HPDE6-E6E7 (cell line): ENCODE data around the gene KRTAP4-16.
A peak's percentile ranks its signal among the peaks of the same experiment; 100 is the strongest.
"Not testable (repeated sequence)": the region's sequence is repeated elsewhere in the genome, so short reads cannot be mapped to it uniquely, and the experiment has no call there.

Experiments
- DNase-seq: peaks from one replicate; pipeline ENCODE4 v3.0.0; 2011; ENCODE audit warnings: missing footprints; ENCODE audit errors: extremely low spot score

The KRTAP4-16 gene

DNA sequence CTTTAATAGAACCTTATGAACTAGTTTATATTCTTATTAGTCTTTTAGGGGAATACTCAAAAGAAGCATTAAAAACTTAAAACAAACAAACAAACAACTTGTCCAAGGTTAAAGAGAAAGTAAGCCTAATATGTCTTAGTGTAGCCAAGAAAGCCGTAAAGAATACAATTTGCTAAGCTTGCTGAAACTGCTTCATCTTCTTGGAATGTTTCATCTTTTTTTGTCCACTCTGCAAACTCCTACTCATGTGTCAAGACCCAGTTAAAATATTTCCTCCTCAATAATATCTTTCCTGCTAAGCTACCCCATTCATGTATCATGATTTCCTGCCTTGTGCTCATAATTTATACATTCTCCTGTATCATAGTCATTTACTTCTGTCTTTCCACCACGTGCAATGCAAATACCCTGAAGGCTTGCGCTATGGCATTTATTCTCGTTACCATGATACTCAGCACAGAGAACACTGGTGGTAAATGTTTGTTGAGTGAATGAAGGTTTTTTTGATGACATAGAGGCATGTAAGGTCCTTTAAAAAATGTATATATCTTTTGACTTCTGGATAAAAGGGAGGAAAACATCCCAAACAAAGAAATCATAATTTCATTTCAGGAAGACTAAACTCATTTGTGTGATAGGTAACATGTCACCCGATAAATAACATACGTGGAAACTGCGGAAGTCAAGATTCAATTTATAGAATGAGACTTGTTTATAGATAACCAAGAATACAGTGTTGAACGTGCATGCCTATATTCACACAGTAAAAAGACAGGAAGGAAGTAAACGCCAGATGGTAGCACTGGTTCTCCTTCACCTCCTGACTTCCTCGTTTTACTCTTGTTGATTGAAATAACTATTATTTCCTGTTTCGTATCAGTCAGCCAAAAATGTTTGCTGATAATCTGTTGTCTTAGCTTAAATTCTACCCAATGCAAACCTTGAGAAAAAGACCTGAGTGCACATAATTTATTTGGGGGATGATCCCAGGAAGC, 18.0 kb upstream of the KRTAP4-16 start:
- not testable (repeated sequence) for DNase-seq

DNA sequence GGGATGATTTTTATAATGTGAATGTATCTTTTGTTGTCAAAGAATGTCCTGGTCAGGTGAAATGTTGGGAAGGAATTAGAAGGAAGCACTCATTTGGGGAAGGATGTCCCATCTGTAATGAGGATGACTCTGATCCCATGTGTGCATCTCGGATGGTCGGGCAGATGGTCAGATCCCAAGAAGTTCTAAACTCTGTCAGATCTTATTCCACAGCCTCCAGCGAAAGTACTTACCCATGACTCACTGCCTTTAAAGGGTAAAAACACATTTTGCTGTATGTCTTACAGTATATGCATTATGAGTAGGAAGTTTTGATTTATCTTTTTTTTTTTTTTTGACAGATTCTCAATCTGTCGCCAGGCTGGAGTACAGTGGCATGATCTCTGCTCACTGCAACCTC, 16.7 kb upstream of the KRTAP4-16 start:
- DNase-seq, result no peak

DNA sequence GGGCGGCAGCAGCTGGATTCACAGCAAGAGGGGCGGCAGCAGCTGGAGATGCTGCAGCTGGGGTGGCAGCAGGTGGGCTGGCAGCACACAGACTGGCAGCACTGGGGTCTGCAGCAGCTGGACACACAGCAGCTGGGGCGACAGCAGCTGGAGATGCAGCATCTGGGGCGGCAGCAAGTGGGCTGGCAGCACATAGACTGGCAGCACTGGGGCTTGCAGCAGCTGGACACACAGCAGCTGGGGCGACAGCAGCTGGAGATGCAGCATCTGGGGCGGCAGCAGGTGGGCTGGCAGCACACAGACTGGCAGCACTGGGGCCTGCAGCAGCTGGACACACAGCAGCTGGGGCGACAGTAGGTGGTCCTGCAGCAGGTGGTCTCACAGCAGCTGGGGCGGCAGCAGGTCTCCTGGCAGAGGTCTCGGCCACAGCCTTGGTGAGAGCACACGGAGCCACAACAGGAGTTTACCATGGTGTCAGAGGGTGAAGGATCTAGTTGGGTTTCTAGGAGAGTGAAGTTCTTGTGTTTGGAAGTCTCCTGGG, 15.9 kb upstream of the KRTAP4-16 start, which contains the start of gene KRTAP4-11:
TSS of gene KRTAP4-11 (minus strand) at position 528 of the 541 bp plus-strand sequence. CDS start at position 470, 58 bp downstream.
- DNase-seq, result not testable (repeated sequence)

DNA sequence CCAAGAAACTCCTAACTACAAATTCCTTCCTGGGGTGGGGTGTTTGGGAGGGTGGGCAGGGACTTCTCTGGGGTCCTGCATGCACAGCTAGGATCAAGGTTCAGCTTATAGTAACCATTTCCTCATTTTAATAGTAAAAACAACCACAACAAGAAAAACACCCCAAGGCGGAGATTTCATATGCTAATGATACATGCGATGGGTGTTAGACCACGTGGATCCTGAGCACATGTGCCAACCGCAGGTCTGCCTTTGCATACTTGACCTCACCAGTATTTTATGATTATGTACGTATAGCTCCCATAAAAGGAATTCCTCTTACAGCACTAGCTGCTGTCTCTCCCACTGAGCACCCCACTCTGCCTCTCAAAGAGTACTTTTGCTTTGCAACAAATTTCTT, 14.3 kb upstream of the KRTAP4-16 start:
- DNase-seq, result no peak

DNA sequence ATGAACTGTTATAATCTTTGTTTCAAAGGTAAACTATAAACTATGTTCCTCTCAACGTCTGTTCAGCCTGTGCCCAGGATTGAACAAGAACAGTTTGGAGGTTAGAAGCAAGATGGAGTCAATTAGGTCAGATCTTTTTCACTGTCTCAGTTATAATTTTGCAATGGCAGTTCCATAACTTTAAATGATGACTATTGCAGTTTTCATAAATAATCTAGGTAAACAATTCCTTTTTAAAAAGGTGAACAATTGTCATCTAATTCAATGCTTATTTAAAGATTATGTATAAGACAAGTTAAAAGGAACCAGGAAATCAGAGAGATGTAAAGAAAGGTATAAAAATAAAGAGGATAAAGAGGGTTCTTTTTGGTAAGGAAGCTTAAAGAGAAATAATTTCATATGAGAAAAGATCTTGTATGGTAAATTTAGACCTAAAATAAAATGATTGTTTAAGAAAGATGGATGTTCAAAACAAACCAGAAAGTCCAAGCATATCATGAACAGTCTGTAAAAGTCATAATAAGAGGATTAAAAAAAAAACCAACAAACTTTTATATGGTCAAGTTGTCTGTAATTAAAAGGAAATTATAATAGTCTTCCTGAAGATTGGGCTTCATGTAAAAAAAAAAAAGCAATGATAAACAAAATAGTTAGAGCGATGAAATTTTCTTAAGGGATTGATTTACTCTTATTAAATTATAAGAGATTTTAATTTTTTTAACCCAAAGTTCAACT, 9.3 kb upstream of the KRTAP4-16 start:
- no peak for DNase-seq

DNA sequence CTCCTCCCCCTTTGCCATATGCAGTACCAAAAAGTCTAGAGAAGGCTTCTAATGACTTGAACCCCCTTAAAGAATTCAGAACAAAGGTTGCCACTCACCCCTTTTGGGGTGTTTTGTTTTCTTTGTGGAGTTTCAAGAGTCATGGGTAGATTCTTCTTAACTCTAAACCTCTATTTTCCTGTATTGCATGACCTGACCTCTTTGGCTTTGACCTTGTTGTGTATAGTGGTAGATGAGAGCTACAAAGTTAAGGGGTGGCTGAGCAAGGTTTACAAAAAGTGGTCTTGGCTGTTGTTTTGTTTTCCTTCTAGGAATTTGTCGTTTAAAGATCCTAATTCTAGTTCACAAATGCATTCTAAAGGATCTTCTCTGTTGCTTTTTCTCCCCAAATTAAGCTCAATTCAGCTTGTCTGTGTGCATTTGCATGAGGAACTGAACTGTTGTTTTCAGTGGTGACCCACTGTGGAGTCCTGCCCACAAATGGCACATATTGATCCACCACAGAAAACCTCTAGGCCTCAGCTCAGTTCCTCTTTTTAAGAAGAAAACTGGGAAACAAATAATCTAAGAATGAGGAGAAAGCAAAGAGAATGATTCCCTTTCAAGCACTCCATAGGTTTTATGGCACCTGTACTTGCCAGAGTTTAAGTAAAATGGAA, 6.8 kb upstream of the KRTAP4-16 start:
- DNase-seq, result not testable (repeated sequence)

DNA sequence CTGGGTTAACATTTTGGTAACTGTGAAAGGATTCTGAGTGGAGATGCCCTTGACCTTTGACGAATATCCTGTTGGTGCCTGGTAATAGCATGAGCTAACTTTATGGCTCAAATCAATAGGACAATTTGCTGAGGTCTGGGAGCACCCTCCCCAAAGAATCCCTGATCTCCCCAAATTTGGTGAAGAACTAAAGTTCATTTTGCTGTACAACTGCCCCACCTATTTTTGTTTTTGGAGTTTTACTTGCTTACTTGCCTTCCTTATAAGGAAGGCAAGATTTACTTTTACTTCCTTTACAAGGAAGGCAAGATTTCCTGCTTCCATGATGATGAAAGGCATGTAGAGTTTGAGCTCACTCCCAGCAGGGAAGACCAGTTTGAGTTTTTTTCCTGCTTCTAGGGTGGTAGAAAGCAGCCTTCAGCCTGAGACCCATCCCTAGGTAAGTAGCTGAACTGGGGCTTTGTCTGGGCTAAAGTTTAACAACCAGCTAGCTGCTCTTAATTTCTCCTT, 6.0 kb upstream of the KRTAP4-16 start:
- no peak for DNase-seq

DNA sequence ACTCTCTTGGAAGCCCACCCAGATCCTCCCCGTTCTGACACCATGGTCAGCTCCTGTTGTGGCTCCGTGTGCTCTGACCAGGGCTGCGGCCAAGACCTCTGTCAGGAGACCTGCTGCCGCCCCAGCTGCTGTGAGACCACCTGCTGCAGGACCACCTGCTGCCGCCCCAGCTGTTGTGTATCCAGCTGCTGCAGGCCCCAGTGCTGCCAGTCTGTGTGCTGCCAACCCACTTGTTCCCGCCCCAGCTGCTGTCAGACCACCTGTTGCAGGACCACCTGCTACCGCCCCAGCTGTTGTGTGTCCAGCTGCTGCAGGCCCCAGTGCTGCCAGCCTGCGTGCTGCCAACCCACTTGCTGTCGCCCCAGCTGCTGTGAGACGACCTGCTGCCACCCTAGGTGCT, 3.3 kb upstream of the KRTAP4-16 start, which contains the start of gene KRTAP4-9:
TSS of gene KRTAP4-9 (plus strand) at position 43 of the 400 bp plus-strand sequence. CDS start at position 43, 0 bp downstream.
- not testable (repeated sequence) for DNase-seq

DNA sequence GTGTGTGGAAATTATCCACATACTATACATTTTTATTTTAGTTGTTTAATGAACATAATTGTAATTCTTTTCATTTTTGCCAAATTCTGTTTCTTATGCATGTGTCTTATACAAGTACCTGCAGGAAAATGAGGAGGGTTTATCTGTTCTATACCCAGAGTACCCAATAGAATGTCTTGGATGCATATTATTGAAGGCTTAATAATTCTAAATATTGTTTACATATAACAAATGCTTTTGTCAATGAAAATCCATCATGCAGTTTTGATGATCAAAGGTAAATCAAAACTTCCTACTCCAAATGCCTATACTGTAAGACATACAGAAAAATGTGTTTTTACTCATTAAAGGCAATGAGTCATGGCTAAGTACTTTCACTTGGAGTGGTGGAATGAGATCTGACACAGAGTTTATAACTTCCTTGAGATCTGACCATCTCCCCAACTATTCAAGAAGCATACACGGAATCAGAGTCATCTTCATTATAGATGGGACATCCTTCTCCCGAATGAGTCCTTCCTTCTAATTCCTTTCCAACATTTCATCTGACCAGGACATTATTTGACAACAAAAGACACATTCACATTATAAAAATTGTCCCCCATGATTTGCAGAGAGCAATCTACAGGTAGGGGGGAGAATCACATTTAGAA, 2.5 kb upstream of the KRTAP4-16 start:
- DNase-seq, result not testable (repeated sequence)

DNA sequence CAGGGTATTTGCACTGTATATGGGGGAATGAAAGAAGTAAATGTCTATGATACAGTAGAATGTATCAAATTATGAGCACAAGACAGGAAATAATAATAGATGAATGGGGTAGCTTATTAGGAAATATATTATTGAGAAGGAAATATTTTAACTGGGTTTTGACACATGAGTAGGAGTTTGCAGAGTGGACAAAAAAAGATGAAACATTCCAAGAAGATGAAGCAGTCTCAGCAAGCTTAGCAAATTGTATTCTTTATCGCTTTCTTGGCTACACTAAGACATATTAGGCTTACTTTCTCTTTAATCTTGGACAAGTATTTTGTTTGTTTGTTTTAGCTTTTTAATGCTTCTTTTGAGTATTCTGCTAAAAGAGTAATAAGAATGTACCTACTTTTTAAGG, 1.9 kb upstream of the KRTAP4-16 start:
- no peak for DNase-seq

DNA sequence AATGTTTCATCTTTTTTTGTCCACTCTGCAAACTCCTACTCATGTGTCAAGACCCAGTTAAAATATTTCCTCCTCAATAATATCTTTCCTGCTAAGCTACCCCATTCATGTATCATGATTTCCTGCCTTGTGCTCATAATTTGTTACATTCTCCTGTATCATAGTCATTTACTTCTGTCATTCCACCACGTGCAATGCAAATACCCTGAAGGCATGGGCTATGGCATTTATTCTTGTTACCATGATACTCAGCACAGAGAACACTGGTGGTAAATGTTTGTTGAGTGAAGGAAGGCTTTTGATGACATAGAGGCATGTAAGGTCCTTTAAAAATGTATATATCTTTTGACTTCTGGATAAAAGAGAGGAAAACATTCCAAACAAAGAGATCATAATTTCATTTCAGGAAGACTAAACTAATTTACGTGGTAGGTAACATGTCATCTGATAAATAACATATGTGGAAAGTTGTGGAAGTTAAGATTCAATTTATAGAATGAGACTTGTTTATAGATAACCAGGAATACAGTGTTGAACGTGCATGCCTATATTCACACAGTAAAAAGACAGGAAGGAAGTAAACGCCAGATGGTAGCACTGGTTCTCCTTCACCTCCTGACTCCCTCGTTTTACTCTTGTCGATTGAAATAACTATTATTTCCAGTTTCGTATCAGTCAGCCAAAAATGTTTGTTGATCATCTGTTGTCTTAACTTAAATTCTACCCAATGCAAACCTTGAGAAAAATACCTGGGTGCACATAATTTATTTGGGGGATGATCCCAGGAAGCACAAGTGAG, 2.1 kb downstream of the KRTAP4-16 start:
- peak; percentile 9 for DNase-seq

DNA sequence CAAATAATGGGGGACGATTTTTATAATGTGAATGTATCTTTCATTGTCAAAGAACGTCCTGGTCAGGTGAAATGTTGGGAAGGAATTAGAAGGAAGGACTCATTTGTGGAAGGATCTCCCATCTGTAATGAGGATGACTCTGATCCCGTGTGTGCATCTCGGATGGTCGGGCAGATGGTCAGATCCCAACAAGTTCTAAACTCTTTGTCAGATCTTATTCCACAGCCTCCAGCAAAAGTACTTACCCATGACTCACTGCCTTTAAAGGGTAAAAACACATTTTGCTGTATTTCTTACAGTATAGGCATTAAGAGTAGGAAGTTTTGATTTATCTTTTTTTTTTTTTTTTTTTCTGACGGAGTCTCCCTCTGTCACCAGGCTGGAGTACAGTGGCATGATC, 3.5 kb downstream of the KRTAP4-16 start:
- peak; percentile 3 for DNase-seq

DNA sequence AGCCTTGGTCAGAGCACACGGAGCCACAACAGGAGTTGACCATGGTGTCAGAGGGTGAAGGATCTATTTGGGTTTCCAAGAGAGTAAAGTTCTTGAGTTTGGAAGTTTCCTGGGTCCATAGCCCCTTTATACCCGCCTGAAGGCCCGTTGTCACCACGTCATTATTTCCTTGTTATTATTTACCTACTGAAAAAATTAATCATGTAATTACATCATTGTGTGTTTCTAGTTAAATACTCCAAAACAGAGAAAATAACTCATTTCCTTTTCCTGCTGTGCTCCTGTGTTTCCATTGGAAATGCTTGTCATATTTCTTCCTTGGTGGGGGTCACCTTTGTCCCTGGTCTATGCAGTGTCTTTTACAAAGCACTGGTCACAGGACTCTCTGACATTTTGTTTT, 4.0 kb downstream of the KRTAP4-16 start, which contains the start of gene KRTAP4-8:
TSS of gene KRTAP4-8 (minus strand) at position 101 of the 400 bp plus-strand sequence. CDS start at position 43, 58 bp downstream.
- DNase-seq, result no peak

DNA sequence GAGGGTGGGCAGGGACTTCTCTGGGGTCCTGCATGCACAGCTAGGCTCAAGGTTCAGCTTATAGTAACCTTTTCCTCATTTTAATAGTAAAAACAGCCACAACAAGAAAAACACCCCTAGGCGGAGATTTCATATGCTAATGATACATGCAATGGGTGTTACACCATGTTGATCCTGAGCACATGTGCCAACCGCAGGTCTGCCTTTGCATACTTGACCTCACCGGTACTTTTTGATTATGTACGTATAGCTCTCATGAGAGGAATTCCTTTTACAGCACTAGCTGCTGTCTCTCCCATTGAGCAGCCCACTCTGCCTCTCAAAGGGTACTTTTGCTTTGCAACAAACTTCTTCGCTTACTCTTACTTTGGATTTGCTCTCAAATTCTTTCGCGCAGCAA, 6.0 kb downstream of the KRTAP4-16 start:
- DNase-seq, result no peak

DNA sequence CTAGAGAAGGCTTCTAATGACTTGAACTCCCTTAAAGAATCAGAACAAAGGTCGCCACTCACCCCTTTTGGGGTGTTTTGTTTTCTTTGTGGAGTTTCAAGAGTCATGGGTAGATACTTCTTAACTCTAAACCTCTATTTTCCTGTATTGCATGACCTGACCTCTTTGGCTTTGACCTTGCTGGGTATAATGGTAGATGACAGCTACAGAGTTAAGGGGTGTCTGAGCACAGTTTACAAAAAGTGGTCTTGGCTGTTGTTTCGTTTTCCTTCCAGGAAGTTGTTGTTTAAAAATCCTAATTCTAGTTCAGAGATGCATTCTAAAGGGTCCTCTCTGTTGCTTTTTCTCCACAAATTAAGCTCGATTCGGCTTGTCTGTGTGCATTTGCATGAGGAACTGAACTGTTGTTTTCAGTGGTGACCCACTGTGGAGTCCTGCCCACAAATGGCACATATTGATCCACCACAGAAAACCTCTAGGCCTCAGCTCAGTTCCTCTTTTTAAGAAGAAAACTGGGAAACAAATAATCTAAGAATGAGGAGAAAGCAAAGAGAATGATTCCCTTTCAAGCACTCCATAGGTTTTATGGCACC, 13.2 kb downstream of the KRTAP4-16 start:
- DNase-seq, result not testable (repeated sequence)

DNA sequence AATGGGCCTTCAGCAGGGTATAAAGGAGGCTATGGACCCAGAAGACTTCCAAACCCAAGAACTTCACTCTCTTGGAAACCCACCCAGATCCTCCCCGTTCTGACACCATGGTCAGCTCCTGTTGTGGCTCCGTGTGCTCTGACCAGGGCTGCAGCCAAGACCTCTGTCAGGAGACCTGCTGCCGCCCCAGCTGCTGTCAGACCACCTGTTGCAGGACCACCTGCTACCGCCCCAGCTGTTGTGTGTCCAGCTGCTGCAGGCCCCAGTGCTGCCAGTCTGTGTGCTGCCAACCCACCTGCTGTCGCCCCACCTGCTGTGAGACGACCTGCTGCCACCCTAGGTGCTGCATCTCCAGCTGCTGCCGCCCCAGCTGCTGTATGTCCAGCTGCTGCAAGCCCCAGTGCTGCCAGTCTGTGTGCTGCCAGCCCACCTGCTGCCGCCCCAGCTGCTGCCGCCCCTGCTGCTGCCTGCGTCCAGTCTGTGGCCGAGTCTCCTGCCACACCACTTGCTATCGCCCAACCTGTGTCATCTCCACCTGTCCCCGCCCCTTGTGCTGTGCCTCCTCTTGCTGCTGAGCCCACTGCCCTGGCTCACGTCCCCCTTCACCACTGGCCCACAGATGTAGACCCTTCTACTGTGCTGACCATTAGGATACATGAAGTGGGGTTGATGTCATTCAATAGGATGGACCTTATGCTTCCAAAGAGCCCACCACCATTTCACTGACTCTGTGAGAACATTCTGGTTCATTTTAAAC, 17.7 kb downstream of the KRTAP4-16 start, which contains the start of gene KRTAP4-7:
TSS of gene KRTAP4-7 (plus strand) at position 51 of the 757 bp plus-strand sequence. CDS start at position 108, 57 bp downstream.
- not testable (repeated sequence) for DNase-seq

DNA sequence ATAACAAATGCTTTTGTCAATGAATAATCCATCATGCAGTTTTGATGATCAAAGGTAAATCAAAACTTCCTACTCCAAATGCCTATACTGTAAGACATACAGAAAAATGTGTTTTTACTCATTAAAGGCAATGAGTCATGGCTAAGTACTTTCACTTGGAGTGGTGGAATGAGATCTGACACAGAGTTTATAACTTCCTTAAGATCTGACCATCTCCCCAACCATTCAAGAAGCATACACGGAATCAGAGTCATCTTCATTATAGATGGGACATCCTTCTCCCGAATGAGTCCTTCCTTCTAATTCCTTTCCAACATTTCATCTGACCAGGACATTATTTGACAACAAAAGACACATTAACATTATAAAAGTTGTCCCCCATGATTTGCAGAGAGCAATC, 18.6 kb downstream of the KRTAP4-16 start:
- not testable (repeated sequence) for DNase-seq

DNA sequence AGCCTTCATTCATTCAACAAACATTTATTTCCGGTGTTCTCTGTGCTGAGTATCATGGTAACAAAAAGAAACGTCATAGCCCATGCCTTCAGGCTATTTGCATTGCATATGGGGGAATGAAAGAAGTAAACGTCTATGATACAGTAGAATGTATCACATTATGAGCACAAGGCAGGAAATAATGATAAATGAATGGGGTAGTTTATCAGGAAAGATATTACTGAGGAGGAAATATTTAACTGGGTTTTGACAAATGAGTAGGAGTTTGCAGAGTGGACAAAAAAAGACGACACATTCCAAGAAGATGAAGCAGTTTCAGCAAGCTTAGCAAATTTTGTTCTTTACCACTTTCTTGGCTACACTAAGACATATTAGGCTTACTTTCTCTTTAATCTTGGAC, 19.4 kb downstream of the KRTAP4-16 start:
- DNase-seq, result no peak
